Endodermal cell (in vitro differentiated cells): ENCODE data around the gene FARSB. TPM values are rescaled to one million over a fixed set of nuclear protein-coding genes. Genes with fewer than 3 reads are reported as not detected.

ENCODE experiments used
- DNase-seq: peaks from one replicate; pipeline ENCODE4 v3.0.0-alpha.2; 2017
- H3K27ac ChIP-seq: 2 replicates; pipeline ENCODE4 v1.5.1; 2013; ENCODE audit warnings: mild to moderate bottlenecking, low read depth, low read length, moderate library complexity
- H3K27me3 ChIP-seq: 2 replicates; pipeline ENCODE4 v1.6.1; 2013; ENCODE audit warnings: mild to moderate bottlenecking, low read length, moderate library complexity; ENCODE audit not compliant: insufficient read depth, control insufficient read depth, poor library complexity, severe bottlenecking
- H3K36me3 ChIP-seq: 2 replicates; pipeline ENCODE4 v1.7.0; 2013; ENCODE audit warnings: mild to moderate bottlenecking, low read length, moderate library complexity; ENCODE audit not compliant: control insufficient read depth, insufficient read depth
- H3K4me1 ChIP-seq: one replicate; pipeline ENCODE4 v1.7.0; 2013; ENCODE audit warnings: low read length; ENCODE audit not compliant: control insufficient read depth, insufficient read depth
- H3K4me3 ChIP-seq: 2 replicates; pipeline ENCODE4 v1.5.1; 2013; ENCODE audit warnings: mild to moderate bottlenecking, low read length, moderate library complexity
- H3K9ac ChIP-seq: 2 replicates; pipeline ENCODE4 v1.6.1; 2013; ENCODE audit warnings: mild to moderate bottlenecking, low read length, moderate library complexity; ENCODE audit not compliant: poor library complexity, severe bottlenecking; ENCODE audit errors: extremely low read depth
- H3K9me3 ChIP-seq: 2 replicates; pipeline ENCODE4 v1.6.1; 2013; ENCODE audit warnings: mild to moderate bottlenecking, low read length, moderate library complexity; ENCODE audit not compliant: control insufficient read depth
- H3K27ac Mint-ChIP-seq: 2 replicates; pipeline ENCODE4 v1.8.0; 2020; ENCODE audit warnings: mixed read lengths
- H3K27me3 Mint-ChIP-seq: 2 replicates; pipeline ENCODE4 v1.8.0; 2021; ENCODE audit warnings: mild to moderate bottlenecking, mixed read lengths; ENCODE audit not compliant: insufficient read depth
- H3K36me3 Mint-ChIP-seq: 2 replicates; pipeline ENCODE4 v1.8.0; 2020; ENCODE audit warnings: low read depth, mixed read lengths
- H3K4me1 Mint-ChIP-seq: 2 replicates; pipeline ENCODE4 v1.8.0; 2020; ENCODE audit warnings: mixed read lengths
- H3K4me3 Mint-ChIP-seq: 2 replicates; pipeline ENCODE4 v1.8.0; 2020; ENCODE audit warnings: mild to moderate bottlenecking, moderate library complexity, mixed read lengths
- H3K9me3 Mint-ChIP-seq: 2 replicates; pipeline ENCODE4 v1.8.0; 2020; ENCODE audit warnings: mild to moderate bottlenecking, mixed read lengths
- WGBS, 2 experiments: methylation state at CpG; one replicate each; pipeline versions ENCODE4 v1.1.5 to v1.1.7; 2013; ENCODE audit warnings: missing lambda C conversion rate in 2 of 2, mixed read lengths in 1 of 2; ENCODE audit not compliant: insufficient coverage in 1 of 2, insufficient read length in 1 of 2; 5-methylcytosine and 5-hydroxymethylcytosine counted together
- total RNA-seq, 2 donors: library from RNA; stranded (reverse); fragmentation: NEBNext Ultra II Directional in 1 of 2; extraction: Animal tissue kit (Norgen Biotek cat#: 25700) in 1 of 2; gene quantifications; 2 replicates in 1 of 2; 3 replicates in 1 of 2; pipeline ENCODE4 v1.2.1, GENCODE V29; 2021
- TF ChIP-seq, protein P1 (sequence below): fragments of 200-600 bp; sonication (generic); conservative IDR thresholded peaks from 2 replicates; pipeline ENCODE4 v1.5.0; 2021; ENCODE audit warnings: antibody characterized with exemption, mild to moderate bottlenecking

FARSB gene
- total RNA-seq, 2 donors from 2014 or later: 15.9 to 18.3 TPM

- Mint-ChIP-seq H3K36me3 (peaks cover 2% of the 10 kb centered on the region), H3K4me1 (peaks cover 3% of the 10 kb centered on the region), H3K9me3 (no peaks in the 10 kb centered on the region), H3K27me3 (peaks cover 6% of the 10 kb centered on the region), H3K4me3 (no peak overlapping the region), H3K27ac (no peak overlapping the region)
- no peak overlapping the region for H3K9ac ChIP-seq
- no peaks in the 10 kb centered on the region for H3K9me3 ChIP-seq
- no peaks in the 10 kb centered on the region for H3K27me3 ChIP-seq
- no peak overlapping the region for H3K27ac ChIP-seq
- 96 to 97% methylated on average over 6 of the region's 6 CpGs for WGBS, 2 experiments
- no peaks in the 10 kb centered on the region for H3K4me1 ChIP-seq
- H3K36me3 ChIP-seq: peaks cover 3% of the 10 kb centered on the region
- no peak overlapping the region for H3K4me3 ChIP-seq
- TF ChIP-seq, protein P1, sequence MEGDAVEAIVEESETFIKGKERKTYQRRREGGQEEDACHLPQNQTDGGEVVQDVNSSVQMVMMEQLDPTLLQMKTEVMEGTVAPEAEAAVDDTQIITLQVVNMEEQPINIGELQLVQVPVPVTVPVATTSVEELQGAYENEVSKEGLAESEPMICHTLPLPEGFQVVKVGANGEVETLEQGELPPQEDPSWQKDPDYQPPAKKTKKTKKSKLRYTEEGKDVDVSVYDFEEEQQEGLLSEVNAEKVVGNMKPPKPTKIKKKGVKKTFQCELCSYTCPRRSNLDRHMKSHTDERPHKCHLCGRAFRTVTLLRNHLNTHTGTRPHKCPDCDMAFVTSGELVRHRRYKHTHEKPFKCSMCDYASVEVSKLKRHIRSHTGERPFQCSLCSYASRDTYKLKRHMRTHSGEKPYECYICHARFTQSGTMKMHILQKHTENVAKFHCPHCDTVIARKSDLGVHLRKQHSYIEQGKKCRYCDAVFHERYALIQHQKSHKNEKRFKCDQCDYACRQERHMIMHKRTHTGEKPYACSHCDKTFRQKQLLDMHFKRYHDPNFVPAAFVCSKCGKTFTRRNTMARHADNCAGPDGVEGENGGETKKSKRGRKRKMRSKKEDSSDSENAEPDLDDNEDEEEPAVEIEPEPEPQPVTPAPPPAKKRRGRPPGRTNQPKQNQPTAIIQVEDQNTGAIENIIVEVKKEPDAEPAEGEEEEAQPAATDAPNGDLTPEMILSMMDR: no peak
- no peak for DNase-seq
These were observed 89.7 kb downstream of the FARSB start for GRCh38 chr2:222566229-222566628.

DNA sequence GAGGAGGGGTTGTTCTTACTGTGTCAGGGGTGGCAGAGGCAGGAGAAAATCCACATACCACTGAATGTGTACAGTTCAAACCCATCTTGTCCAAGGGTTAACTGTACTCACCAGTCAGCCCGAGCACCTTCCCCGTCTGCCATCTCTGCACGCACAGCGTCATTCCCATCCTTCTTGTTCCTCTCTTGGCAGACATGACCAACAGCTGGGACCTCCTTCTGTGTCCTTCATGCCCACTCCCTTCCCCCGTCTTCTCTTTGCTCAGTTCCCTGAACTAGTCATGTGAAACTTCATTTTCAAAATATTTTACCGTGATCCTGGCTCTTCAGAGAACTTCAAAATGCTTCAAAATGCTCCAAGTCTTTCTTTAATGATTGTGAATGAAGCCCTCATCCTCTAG is 92.0 kb downstream of the FARSB start:
- Histone ChIP-seq H3K9ac (no peak overlapping the region), H3K4me1 (no peaks in the 10 kb centered on the region), H3K9me3 (no peaks in the 10 kb centered on the region), H3K27me3 (no peaks in the 10 kb centered on the region), H3K36me3 (peaks cover 3% of the 10 kb centered on the region), H3K4me3 (no peak overlapping the region), H3K27ac (no peak overlapping the region)
- Mint-ChIP-seq H3K36me3 (no peaks in the 10 kb centered on the region), H3K4me3 (no peak overlapping the region), H3K27me3 (peaks cover 13% of the 10 kb centered on the region), H3K9me3 (no peaks in the 10 kb centered on the region), H3K27ac (no peak overlapping the region), H3K4me1 (peaks cover 6% of the 10 kb centered on the region)
- TF ChIP-seq, protein P1: no peak
- DNase-seq: no peak
- WGBS, 2 experiments: 90 to 92% methylated on average over 6 of the region's 6 CpGs

- no peaks in the 10 kb centered on the region for H3K4me1 ChIP-seq
- H3K27me3 ChIP-seq: no peaks in the 10 kb centered on the region
- DNase-seq: no peak
- H3K9me3 ChIP-seq: no peaks in the 10 kb centered on the region
- no peaks in the 10 kb centered on the region for H3K9me3 Mint-ChIP-seq
- peaks cover 19% of the 10 kb centered on the region for H3K27me3 Mint-ChIP-seq
- H3K36me3 Mint-ChIP-seq: no peaks in the 10 kb centered on the region
- no peak overlapping the region for H3K27ac ChIP-seq
- no peak overlapping the region for H3K4me3 Mint-ChIP-seq
- peaks cover 3% of the 10 kb centered on the region for H3K36me3 ChIP-seq
- TF ChIP-seq, protein P1: no peak
- WGBS, 2 experiments: 82% methylated on average over 7 to 11 of the region's 11 CpGs
- H3K27ac Mint-ChIP-seq: no peak overlapping the region
- H3K4me1 Mint-ChIP-seq: peaks cover 6% of the 10 kb centered on the region
- no peak overlapping the region for H3K9ac ChIP-seq
- H3K4me3 ChIP-seq: no peak overlapping the region
These were observed 92.7 kb downstream of the FARSB start for GRCh38 chr2:222563106-222563718.
